ENCODE data around the gene SLC43A3.

- TF ChIP-seq CTCF (IDR thresholded peaks at IDR 0.05) (no peak), TCF7L2 (IDR thresholded peaks at IDR 0.05; ENCODE audit: low read depth, low read length) (no peak)
Measured at GRCh38 chr11:57407941-57408475, 18.9 kb downstream of the SLC43A3 start.

Data from Panc1 (cell line).